GM19463 (cell line): ENCODE measurements around the gene ID3.
"Not testable (repeated sequence)": the region's sequence is repeated elsewhere in the genome, so short reads cannot be mapped to it uniquely, and the experiment has no call there.

Experiments
- ATAC-seq: cut with Tn5 transposase; IDR thresholded peaks from one replicate; pipeline ENCODE4 v1.9.1; 2021; ENCODE audit warnings: mild to moderate bottlenecking, moderate library complexity; ENCODE audit not compliant: unreplicated experiment

The ID3 gene

DNA sequence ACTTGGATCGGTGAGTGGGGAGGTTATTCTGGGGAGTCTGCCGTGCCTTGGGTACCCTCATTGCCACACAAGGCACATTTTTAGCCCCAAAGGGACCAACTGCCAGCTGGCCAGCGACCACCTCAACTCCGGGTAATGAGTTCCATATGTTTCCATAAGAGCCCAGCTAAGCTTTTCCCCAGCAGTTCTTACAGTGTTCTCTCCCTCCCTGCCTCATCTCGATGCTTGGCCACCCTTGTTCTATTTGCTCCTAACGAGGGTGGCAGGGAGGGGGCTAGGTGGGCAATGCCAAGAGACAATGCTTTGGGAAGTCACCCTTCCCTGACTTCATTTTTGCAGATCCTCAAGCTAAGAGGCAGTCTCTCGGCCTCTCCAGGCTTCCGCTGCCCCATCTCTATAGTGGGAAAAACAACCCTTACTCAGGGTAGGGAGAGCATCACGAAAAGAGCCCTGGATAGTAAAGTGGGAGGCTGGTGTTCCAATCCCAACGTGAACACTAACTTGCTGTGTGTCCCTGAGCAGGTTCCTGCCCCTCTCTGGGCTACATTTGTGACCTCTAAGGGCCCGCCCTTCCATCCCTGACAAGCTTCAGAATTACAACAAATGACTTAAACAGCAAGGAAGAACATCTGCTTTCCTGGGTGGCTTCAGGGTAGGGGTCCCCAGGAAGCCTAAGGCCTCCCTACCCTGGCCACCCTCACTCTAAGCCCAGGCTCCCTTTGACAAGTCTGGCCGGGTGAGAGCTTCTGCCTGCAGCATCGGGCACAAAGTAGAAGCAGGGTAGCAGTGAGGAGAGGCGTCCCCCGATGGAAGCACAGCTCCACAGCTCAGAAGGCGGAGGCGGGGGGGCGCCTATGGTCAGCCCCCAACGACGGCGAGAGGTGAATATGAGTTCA is 5.8 kb downstream of the ID3 start:
- no peak for ATAC-seq

DNA sequence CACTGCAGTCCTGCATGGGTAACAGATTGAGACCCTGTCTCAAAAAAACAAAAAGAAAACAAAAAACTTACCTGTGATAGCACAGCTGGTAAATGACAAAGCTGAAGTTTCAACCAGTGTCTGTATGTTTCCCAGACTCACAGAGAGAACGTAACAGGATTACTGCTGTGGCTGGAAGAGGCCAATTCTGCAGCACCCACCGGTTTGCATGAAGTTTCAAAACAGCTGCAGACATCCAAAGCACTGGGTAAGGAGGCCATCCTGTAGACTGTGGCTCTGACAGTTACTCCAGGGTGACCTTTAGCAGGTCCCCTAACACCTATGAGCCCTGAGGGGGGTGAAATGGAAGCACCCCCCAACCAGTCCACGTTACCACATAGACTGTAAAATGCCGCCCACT is 7.5 kb downstream of the ID3 start:
- no peak for ATAC-seq

DNA sequence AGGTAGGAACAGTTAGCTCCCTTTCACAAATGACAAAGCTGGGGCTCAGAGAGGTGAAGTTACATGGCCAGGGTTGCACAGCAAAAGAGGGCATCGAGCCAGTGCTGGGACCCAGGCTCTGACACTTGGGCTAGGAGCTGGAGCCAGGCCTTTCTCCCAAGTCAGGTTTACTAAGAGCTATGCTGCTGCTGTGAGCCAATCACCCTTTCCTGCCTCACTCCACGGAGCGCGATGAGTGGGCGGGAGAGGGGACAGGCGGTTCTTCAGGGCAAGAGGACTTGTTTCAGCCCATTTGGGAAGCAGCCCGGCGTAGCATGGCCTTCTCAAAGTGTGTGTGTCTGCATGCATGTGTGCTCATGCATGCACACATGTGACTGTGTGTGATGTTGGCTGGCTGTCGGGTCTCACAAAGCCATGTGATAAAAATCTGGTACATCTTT is 10.6 kb downstream of the ID3 start:
- ATAC-seq: no peak

DNA sequence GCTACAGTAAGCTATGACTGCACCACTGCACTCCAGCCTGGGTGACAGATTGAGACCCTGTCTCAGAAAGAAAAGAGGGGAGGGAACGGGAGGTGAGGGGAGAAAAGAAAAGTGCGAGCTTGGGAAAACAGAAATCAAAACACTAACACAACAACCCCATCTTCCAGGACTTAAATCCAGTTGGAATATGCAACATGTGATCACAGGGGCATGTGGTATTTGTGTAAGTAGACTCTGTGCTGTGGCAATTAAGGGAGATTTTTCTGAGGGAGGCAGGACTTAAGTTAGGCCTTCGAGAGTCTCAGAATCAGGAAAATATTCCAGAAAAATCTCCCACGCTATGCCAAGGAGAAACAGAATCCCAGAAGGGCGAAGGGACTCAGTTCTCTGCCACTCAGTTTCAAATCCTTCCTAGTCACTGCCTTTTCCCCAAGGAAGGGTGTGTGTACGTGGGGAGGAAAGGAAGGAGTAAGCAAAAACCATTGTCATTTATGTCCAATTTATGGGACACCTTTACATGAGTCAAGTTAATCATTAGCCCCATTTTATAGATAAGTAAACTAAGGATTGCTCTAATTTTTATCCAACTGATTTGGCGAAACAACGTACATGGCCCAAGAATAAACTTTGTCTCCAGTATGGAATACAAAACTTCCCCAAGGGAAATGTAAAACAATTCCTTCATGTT is 12.3 kb downstream of the ID3 start:
- ATAC-seq: no peak

DNA sequence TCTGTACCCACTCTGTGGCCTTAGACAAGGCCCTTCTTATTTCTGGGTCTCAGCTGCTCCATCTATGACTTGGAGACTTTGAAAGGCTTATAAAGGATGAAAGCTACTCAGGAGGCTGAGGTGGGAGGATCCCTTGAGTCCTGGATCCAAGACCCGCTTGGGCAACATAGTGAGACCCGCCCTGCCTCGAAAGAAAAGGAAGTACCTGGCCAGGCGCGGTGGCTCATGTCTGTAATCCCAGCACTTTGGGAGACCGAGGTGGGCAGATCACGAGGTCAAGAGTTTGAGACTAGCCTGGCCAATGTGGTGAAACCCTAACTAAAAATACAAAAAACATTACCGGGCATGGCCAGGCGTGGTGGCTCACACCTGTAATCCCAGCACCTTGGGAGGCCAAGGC is 13.4 kb downstream of the ID3 start:
- ATAC-seq: no peak

DNA sequence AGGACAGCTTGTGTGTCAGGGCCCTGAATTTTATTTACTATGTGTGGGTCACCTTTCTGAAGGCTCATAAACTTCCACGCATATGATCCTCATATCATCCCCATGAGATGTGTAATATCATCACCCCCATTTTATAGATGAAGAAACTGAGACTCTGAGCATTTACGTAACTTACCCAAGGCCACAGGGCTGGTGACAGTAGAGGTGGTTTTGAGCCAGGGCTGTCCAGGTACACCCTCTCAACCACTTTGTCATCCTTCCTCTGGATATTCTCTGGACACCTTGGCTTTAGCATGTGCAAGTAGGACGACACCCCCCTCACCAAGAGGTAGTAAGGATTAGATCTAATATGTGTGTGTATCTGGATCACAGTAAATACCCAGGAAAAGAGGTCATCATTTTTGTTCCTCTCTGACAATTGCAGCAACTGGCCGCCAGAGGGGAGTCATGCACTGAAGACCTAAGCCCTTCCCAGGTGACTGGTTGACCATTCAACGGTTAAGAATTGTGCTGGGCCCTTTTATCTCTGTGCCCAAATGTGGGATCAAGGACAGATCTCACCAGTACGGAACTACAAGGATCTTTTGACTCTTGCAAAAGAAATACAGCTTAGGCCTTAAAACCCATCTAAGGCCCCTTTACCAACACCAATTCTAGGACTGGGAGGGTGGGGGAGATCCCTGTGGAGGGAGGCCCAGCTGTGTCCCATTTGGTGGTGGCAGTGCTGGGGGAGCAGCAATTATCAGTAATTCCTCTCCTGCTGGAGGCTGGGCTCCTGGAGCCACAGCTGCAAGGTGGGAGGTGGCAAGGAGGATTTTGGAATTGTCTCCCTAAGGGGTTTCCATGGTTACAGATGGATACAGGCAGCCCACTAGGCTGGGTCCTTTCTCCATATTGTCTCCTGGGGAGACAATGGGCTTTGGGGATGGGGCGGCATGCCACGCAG is 14.6 kb downstream of the ID3 start:
- ATAC-seq: no peak

DNA sequence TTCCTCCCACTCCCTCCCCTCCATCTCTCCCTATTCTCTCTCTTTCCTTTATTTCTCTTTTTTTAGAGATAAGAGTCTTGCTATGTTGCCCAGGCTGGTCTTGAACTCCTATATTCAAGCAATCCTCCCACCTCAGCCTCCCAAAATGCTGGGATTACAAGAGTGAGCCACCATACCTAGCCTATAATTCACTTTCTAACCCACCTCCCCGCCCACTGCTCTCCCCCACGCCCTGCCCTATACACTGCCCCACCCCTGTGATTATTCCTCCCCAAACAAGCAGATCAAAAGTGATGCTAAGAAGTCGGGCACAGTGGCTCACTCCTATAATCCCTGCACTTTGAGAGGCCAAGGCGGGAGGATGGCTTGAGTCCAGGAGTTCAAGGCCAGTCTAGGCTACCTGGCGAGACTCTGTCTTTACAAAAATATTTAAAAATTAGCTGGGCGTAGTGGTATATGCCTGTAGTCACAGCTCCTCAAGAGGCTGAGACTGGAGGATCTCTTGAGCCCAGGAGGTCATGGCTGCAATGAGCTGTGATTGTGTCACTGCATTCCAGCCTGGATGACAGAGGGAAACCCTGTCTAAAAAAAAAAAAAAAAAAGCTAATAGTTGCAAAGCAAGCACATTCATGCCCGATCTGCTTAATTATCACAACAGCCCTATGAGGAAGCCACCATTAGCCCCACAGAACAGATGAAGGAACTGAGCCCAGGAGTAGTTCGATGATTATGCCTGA is 15.4 kb downstream of the ID3 start:
- no peak for ATAC-seq

DNA sequence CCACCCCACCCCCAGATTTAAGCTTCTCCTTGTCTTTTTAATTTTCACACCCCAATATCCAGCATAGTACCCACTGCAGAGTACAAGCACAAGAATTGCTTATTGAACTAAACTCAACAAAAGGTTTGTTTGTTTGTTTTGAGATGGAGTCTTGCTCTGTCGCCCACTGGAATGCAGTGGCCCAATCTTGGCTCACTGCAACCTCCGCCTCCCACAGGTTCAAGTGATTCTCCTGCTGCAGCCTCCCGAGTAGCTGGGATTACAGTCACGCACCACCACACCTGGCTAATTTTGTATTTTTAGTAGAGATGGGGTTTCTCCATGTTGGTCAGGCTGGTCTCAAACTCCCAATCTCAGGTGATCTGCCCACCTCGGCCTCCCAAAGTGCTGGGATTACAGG is 16.4 kb downstream of the ID3 start:
- not testable (repeated sequence) for ATAC-seq

DNA sequence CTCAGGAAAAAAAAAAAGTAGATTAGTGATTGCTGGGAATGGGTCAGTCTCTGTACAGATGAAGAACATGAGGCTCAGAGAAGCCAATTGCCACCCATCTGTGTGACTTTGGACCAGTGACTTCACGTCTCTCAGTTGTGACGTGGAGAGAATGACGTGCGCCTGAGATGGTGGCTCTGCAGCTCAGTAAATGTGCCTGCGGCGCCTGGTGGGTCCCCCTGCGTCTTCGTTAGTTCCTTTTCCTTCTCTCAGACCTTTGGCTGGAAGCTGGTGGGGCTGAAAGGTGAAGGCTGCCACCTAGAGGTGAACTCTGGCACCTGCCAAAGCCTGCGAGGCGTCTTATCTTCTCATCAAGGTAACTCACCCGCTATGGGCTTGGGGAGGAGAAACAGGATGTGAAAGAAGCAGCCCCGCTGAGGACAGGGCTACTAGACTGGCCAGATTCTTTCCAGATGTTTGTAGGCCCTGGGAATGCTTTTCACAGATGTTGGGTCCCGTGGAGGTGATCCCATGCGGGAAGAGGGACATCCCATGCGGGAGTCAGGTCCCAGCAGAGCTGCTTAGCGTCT is 19.5 kb downstream of the ID3 start:
- peak; percentile 78 for ATAC-seq

DNA sequence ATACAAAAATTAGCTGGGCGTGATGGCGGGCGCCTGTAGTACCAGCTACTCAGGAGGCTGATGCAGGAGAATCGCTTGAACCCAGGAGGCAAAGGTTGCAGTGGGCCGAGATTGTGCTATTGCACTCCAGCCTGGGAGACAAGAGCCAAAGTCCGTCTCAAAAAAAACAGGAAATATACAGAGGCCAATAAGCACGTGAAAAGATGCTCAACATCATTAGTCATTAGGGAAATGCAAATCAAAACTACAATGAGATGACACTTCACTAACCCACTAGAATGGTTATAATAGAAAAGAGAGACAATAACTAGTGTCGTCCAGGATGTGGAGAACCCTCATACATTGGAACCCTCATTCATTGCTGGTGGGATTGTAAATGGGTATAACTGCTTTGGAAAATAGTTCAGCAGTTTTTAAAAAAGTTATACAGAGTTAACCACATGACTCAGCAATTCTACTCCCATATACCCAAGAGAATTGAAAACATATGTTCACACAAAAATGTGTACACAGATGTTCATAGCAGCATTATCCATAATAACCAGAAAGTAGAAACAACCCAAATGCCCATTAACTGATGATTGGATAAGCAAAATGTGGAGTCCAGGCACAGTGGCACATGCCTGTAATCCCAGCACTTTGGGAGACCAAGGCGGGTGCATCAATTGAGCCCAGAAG is 21.9 kb downstream of the ID3 start:
- no peak for ATAC-seq

DNA sequence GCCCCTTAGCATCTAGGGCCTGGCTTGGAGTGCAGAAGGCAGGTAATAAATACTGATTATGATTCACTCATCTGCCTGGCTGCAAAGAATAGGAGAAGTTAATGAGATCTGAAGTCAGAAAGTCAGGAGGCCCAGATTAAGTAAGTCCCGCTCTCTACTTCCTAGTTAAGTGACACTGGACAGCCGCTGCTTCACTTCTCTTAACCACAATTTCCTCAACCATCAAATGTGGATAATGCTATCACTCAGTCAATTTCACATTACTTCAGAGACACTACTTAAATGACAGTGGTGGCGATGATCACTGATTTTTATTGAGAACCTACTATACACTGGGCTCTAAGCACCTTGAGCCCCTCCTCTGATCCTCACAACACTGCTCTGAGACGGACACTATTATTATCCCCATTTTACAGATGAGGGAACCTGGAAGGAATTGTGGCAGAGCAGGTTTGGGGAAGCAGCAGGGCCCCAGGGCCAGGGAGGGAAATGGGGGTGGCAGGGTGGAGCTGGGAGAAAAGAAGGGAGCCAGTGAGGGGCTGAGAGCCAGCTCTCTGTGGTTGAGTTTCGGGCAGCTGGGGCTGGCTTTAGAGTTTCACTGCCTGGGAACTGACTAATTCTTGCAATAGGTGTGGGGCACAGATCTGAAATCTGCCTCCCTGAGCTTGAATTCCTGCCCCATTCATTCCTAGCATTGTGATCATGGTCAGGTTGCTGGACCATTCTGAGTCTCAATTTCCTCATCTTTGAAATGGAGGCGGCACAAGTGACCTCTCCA is 25.9 kb downstream of the ID3 start:
- no peak for ATAC-seq

DNA sequence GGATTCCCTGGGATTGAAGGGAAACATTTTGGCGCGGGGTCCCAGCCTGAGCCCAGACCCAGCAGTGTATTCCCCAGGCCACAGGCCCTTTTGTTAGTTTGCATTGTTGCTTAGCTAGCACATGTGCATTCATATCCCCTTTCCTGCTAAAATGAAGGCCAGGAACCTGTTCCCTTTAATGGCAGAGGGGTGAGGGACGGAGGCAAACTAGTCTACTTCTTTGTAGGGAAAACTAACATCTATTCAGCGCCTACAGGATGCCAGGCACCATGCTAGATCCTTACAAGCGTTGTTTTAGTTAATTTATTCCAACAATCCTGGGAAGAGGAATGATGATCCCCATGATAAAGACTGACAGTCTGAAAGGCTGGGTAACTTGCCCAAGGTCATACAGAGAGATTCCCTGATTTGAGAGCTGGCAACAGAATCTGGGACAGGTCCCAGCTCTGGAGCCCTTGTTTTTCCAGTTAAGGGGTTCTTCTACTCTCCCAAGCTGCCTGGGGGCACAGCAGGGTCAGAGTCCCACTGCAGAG is 27.7 kb downstream of the ID3 start:
- no peak for ATAC-seq

DNA sequence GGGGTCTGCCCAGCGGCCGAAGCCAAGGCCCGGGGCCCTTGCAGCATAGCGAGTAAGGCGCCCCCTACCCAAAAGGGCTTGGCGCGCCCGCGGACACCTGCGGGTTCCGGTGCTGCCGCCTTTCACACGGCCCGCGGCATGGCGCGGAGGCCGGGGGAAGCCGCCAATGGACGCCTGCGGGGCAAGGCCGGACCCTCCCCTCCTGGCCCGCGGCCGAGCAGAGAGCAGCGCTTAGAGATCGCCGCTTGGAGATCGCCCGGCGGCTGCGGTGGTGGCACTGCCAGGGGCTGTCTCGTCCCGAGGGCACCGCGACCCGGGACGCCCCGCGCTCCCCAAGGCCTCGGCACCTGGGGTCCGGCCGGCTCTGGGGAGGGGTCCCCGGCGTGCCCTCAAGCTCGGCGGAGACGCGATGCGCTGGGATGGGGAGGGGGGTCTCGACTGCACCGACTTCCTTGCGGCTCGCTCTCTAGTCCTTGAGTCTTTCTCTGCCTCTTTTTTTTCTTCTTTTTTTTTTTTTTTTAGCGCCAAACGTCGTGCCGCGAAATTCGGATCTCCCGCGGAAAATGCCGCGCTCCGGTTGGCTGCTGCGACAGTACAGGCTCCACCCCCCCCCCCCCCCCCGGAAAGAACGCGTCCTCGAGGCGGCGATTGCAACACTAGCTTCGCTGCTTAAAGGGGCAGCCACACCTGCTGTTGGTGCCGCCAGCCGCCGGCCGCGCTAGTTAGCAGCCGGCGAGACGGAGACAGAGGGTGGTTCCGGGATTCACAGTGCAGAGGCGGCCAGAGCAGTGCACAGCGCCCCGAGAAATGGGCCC is 28.3 kb downstream of the ID3 start, which contains the start of gene E2F2:
TSS of gene E2F2 (minus strand) at position 487 of the 815 bp plus-strand sequence. CDS start at position 47, 440 bp downstream.
- peak; percentile 37 for ATAC-seq

DNA sequence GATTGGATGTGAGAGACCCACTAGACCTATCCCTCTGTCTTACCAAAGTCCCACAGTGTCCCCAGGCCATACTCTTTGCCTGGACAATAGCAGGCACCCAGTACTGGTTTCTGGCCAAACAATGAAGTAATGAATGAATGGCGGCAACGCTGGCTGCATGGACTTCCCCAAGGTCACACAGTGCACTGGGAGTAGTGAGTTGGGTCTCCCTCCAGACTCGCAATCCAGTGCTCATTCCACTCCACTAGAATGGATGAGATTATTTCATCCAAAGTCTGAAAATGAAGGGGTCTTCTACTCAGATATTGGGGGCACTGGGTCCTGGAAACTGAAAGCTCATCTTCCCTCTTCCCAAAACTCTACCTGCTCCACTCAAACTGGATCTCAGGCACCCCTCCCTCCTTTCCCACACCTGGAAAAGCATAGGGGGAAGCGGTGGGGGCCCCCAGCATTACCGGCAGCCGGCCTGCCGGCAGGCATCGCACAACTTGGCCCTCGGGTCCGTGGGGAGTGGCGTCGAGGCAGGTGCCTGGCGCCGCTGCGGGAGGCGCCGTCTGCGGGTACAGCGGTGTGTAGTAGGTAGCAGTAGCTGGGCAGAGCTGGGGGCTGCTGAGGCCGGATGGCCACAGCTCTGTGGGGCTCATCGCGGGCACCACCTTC is 29.1 kb downstream of the ID3 start:
- ATAC-seq: no peak

DNA sequence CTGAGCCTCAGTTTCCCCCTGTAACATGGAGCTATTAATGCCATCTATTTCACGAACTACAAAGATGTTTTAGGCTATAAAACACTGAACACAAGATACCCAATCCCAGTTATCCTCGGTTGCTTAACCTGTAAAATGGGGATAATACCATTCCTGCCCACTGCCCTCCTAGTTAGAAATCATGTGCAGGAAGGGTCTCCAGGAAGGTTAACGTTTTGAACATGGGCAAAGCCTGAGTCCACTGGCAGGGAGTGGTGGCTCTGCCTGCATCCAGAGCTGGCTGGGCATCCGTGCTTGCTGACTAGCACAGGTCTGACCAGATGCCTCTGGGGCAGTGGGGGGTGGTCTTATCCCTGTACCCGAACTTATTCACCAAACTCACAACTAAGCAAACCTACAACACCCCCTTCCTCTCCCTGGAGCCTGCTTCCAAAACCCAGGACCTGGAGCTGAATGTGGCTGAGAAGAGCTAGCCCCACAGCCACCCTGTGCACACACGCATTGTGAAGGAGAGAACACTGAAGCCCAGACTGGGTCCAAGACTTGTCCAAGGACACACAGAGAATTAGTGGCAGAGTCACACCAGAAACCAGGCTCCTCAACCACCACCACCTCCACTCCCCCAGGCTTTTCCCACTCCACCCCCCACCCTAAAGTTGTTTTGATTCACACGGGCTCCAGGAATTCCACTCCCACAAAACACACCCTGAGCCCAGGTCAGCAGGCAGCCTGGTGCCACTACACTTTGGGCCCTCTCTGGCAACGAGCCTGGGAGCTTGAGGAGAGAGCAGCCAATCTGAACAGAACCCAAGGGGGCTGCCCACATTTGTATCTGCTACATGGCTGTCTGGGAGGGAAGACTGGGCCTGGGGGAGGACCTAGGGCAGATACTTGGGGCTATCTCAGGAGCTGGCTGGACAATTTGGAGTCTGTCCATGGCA is 29.9 kb downstream of the ID3 start:
- no peak for ATAC-seq
